Measurements from ENCODE around the gene SNTG2. TPM values are rescaled to one million over a fixed set of nuclear protein-coding genes. Genes with fewer than 3 reads are reported as not detected.
"Not testable (repeated sequence)": the region's sequence is repeated elsewhere in the genome, so short reads cannot be mapped to it uniquely, and the experiment has no call there.

Gene SNTG2
- polyA plus RNA-seq, 4 donors = 2.0 to 2.7 (median 2.2) TPM

- DNase-seq (ENCODE audit: low read depth in 4 of 4, low spot score in 3 of 4) = no peak
Measured at GRCh38 chr2:1082456-1083205, 132.0 kb downstream of the SNTG2 start.

GRCh38 chr2:1088192-1088860 lies 137.7 kb downstream of the SNTG2 start:
- DNase-seq (ENCODE audit: low read depth in 4 of 4, low spot score in 3 of 4) = no peak

- DNase-seq (ENCODE audit: low read depth in 4 of 4, low spot score in 3 of 4) = no peak
Measured at GRCh38 chr2:1088940-1089339, 138.3 kb downstream of the SNTG2 start.

GRCh38 chr2:1091895-1092585 lies 141.4 kb downstream of the SNTG2 start:
- DNase-seq (ENCODE audit: low read depth in 4 of 4, low spot score in 3 of 4) = no peak

- DNase-seq (ENCODE audit: low read depth in 4 of 4, low spot score in 3 of 4) = not testable (repeated sequence)
Measured at GRCh38 chr2:1093668-1094067, 143.0 kb downstream of the SNTG2 start.

GRCh38 chr2:1097101-1097500 lies 146.5 kb downstream of the SNTG2 start:
- DNase-seq (ENCODE audit: low read depth in 4 of 4, low spot score in 3 of 4) = no peak

GRCh38 chr2:1099418-1099817 lies 148.8 kb downstream of the SNTG2 start:
- no peak for DNase-seq (ENCODE audit: low read depth in 4 of 4, low spot score in 3 of 4)

- DNase-seq (ENCODE audit: low read depth in 4 of 4, low spot score in 3 of 4) = no peak
Measured at GRCh38 chr2:1101011-1101782, 150.5 kb downstream of the SNTG2 start.

GRCh38 chr2:1101982-1102590 lies 151.4 kb downstream of the SNTG2 start:
- DNase-seq (ENCODE audit: low read depth in 4 of 4, low spot score in 3 of 4) = no peak

- no peak for DNase-seq (ENCODE audit: low read depth in 4 of 4, low spot score in 3 of 4)
Measured at GRCh38 chr2:1104364-1104763, 153.7 kb downstream of the SNTG2 start.

GRCh38 chr2:1106344-1106743 lies 155.7 kb downstream of the SNTG2 start:
- not testable (repeated sequence) for DNase-seq (ENCODE audit: low read depth in 4 of 4, low spot score in 3 of 4)

- no peak for DNase-seq (ENCODE audit: low read depth in 4 of 4, low spot score in 3 of 4)
Measured at GRCh38 chr2:1115843-1116539, 165.3 kb downstream of the SNTG2 start.

- no peak for DNase-seq (ENCODE audit: low read depth in 4 of 4, low spot score in 3 of 4)
Measured at GRCh38 chr2:1117569-1117968, 166.9 kb downstream of the SNTG2 start.

- no peak for DNase-seq (ENCODE audit: low read depth in 4 of 4, low spot score in 3 of 4)
Measured at GRCh38 chr2:1125217-1125616, 174.6 kb downstream of the SNTG2 start.

GRCh38 chr2:1125633-1126370 lies 175.2 kb downstream of the SNTG2 start:
- DNase-seq (ENCODE audit: low read depth in 4 of 4, low spot score in 3 of 4) = no peak

- DNase-seq (ENCODE audit: low read depth in 4 of 4, low spot score in 3 of 4) = no peak
Measured at GRCh38 chr2:1129982-1130381, 179.3 kb downstream of the SNTG2 start.

- no peak for DNase-seq (ENCODE audit: low read depth in 4 of 4, low spot score in 3 of 4)
Measured at GRCh38 chr2:1130922-1131321, 180.3 kb downstream of the SNTG2 start.

- peak in 1 of 4 donors; percentile 40 for DNase-seq (ENCODE audit: low read depth in 4 of 4, low spot score in 3 of 4)
Measured at GRCh38 chr2:1132328-1132969, 181.8 kb downstream of the SNTG2 start.

- DNase-seq (ENCODE audit: low read depth in 4 of 4, low spot score in 3 of 4) = not testable (repeated sequence)
Measured at GRCh38 chr2:1133896-1134295, 183.2 kb downstream of the SNTG2 start.
